Mucosa of descending colon (tissue), 3 donors: ENCODE results near the gene SRRT. TPM values are rescaled to one million over a fixed set of nuclear protein-coding genes. Genes with fewer than 3 reads are reported as not detected.

Experiments used
- ATAC-seq: fragments of 200-7000 bp; cut with Tn5 transposase; one replicate; pipeline ENCODE4 v1.9.1; 2020; ENCODE audit warnings: mild to moderate bottlenecking, moderate library complexity
- DNase-seq, 3 donors: peaks; one replicate each; pipeline ENCODE4 v3.0.0-alpha.2; 2020
- H3K36me3 ChIP-seq: fragments of 200-600 bp; one replicate; pipeline ENCODE4 v1.8.0; 2021; ENCODE audit warnings: low read depth, mild to moderate bottlenecking
- H3K4me1 ChIP-seq: fragments of 200-600 bp; one replicate; pipeline ENCODE4 v1.8.0; 2021; ENCODE audit warnings: low read depth, mild to moderate bottlenecking
- H3K4me3 ChIP-seq: fragments of 200-600 bp; one replicate; pipeline ENCODE4 v1.8.0; 2021; ENCODE audit warnings: mild to moderate bottlenecking
- H3K9me3 ChIP-seq: fragments of 200-600 bp; one replicate; pipeline ENCODE4 v1.8.0; 2021; ENCODE audit warnings: mild to moderate bottlenecking
- CTCF ChIP-seq: fragments of 200-600 bp; IDR thresholded peaks from one replicate; pipeline ENCODE4 v1.8.0; 2022; ENCODE audit warnings: antibody characterized with exemption, mild to moderate bottlenecking
- intact Hi-C, 2 donors: fragments of 100-400 bp; cut with DNase I in 1 of 2; cut with micrococcal nuclease in 1 of 2; formaldehyde crosslinking; loops; one replicate each; pipeline versions ENCODE4 v1.11.0 to v1.11.1; 2022; cut with DNase I, micrococcal nuclease
- total RNA-seq, 3 donors: library from RNA; stranded (reverse); fragmentation: NEBNext Ultra II Directional in 2 of 3; extraction: Animal tissue kit (Norgen Biotek cat#: 25700) in 2 of 3; gene quantifications; one replicate each; pipeline versions ENCODE4 v1.2.1 to v1.2.4, GENCODE V29; 2021 to 2023
- donor health status: DM: no; HTN: no; CAD: no; lungs with moderate emphysema.
- donor health status: DM: no; HTN: no; CAD: no.
- donor health status: DM: no; HTN: yes; CAD: no.

Gene SRRT
- total RNA-seq, 3 donors from 2014 or later = 112 to 129 (median 120) TPM

DNA sequence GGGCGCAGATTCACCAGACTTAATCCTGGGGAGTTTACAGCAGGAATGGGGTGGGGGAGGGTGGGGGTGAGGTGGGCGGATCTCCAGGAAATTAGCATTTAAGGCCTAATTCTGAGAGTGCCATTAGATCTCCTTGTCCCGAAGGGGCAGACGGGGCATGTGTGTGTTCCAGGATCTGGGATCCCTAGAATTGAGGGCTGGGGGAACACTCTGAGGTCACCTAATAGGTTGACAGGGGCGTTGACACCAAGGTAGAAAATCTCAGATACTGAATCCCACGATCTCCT is 38.1 kb upstream of the SRRT start:
- TF ChIP-seq CTCF = no peak
- Histone ChIP-seq H3K4me3 (no peak overlapping the region), H3K9me3 (no peaks in the 10 kb centered on the region), H3K4me1 (peaks cover 18% of the 10 kb centered on the region), H3K36me3 (no peaks in the 10 kb centered on the region)
- intact Hi-C loops = no loop called here
- ATAC-seq = no peak
- no peak for DNase-seq

DNA sequence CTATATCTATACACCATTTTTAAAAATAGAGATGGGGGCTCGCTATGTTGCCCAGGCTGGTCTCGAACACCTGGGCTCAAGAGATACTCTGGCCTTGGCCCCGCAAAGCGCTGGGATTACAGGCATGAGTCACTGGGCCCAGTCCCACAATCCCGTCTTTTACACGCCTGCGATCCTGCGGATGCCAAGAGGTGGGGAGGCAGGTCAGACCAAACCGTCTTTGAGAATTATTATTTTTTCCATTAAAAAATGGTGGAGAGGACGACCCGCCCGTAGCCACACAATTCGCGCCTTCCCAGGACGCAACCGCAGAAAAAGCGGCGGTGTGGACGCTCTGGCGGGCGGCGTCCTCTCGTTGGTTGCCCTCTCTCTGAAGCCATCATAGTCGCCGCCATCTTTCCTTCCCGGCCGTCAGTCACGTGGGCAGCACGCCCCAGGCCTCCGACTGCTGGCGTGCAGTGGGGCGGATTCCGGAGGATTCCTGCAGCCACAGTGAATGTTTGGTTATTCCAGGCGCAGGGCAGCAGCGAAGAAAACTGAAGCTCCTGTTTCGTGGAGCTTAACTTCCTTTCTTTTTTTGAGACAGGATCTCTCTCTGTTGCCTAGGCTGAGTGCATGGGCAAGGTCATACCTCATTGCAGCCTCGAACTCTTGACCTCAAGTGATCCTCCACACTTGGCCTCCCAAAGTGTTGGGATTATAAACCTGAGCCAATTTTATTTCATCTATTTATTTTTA is 37.6 kb upstream of the SRRT start:
- Histone ChIP-seq H3K4me3 (peak overlapping the region; percentile 10), H3K4me1 (peaks cover 13% of the 10 kb centered on the region), H3K36me3 (no peaks in the 10 kb centered on the region), H3K9me3 (no peaks in the 10 kb centered on the region)
- DNase-seq = peak; percentile 91 to 93 (median 92)
- intact Hi-C loops = no loop called here
- peak; percentile 92 for ATAC-seq
- TF ChIP-seq CTCF = no peak

GRCh38 chr7:100839361-100839760 is 35.5 kb upstream of the SRRT start:
- H3K4me1 ChIP-seq = peaks cover 11% of the 10 kb centered on the region
- no peaks in the 10 kb centered on the region for H3K36me3 ChIP-seq
- intact Hi-C loops = no loop called here
- TF ChIP-seq CTCF = no peak
- no peaks in the 10 kb centered on the region for H3K9me3 ChIP-seq
- ATAC-seq (no peak), DNase-seq (peak in 2 of 3 donors; percentile 21 to 42)
- H3K4me3 ChIP-seq = no peak overlapping the region

GRCh38 chr7:100840470-100841100 is 34.3 kb upstream of the SRRT start:
- DNase-seq (no peak), ATAC-seq (no peak)
- intact Hi-C loops = no loop called here
- Histone ChIP-seq H3K36me3 (no peaks in the 10 kb centered on the region), H3K9me3 (no peaks in the 10 kb centered on the region), H3K4me3 (no peak overlapping the region), H3K4me1 (peaks cover 11% of the 10 kb centered on the region)
- TF ChIP-seq CTCF = no peak

GRCh38 chr7:100847360-100847759 is 27.5 kb upstream of the SRRT start:
- intact Hi-C loops = no loop called here
- no peak for TF ChIP-seq CTCF

More at GRCh38 chr7:100847360-100847759, 27.5 kb upstream of the SRRT start:
- DNase-seq (no peak), ATAC-seq (no peak)
- Histone ChIP-seq H3K4me3 (no peak overlapping the region), H3K4me1 (peaks cover 7% of the 10 kb centered on the region), H3K9me3 (no peaks in the 10 kb centered on the region), H3K36me3 (no peaks in the 10 kb centered on the region)
